Esophagus muscularis mucosa (tissue), 4 donors: Measurements from ENCODE around the gene ZNF219. TPM values are rescaled to one million over a fixed set of nuclear protein-coding genes. Genes with fewer than 3 reads are reported as not detected.

ENCODE experiments used
- DNase-seq: peaks from one replicate; pipeline ENCODE4 v3.0.0-alpha.2; 2017; ENCODE audit errors: extremely low spot score
- H3K27ac ChIP-seq, 4 donors: fragments of 200-600 bp; sonication (generic); replicated peaks in 1 of 4; 1 replicate in 3 of 4; 2 replicates in 1 of 4; pipeline ENCODE4 v1.5.1; 2016 to 2019; ENCODE audit warnings: mild to moderate bottlenecking in 1 of 4
- H3K27me3 ChIP-seq, 4 donors: fragments of 200-600 bp; sonication (generic); one replicate each; pipeline versions ENCODE4 v1.5.1 to v1.6.0; 2016 to 2019
- H3K36me3 ChIP-seq, 4 donors: fragments of 200-600 bp; sonication (generic); one replicate each; pipeline ENCODE4 v1.5.1; 2016 to 2019
- H3K4me1 ChIP-seq, 4 donors: fragments of 200-600 bp; sonication (generic); one replicate each; pipeline ENCODE4 v1.5.1; 2016 to 2019
- H3K4me3 ChIP-seq, 4 donors: fragments of 200-600 bp; sonication (generic); 1 replicate in 2 of 4; 2 replicates in 2 of 4; pipeline ENCODE4 v1.5.1; 2016 to 2019; ENCODE audit warnings: mild to moderate bottlenecking in 4 of 4, moderate library complexity in 1 of 4
- H3K9me3 ChIP-seq, 4 donors: fragments of 200-600 bp; sonication (generic); 1 replicate in 3 of 4; 2 replicates in 1 of 4; pipeline ENCODE4 v1.5.1; 2016 to 2019
- EP300 ChIP-seq: sonication (generic); formaldehyde crosslinking; IDR thresholded peaks from one replicate; pipeline ENCODE4 v1.6.1; 2017; ENCODE audit warnings: antibody characterized with exemption
- POLR2A ChIP-seq: fragments of 450-650 bp; IDR thresholded peaks from one replicate; pipeline ENCODE4 v1.6.1; 2017; ENCODE audit warnings: antibody characterized with exemption, moderate library complexity, mild to moderate bottlenecking, low read depth
- POLR2AphosphoS5 ChIP-seq, 2 donors: sonication (generic); formaldehyde crosslinking; IDR thresholded peaks; one replicate each; pipeline ENCODE4 v1.6.1; 2017; ENCODE audit warnings: antibody characterized with exemption in 2 of 2
- WGBS: methylation state at CpG from one replicate; pipeline ENCODE4 v1.1.5; 2018; 5-methylcytosine and 5-hydroxymethylcytosine counted together
- intact Hi-C: fragments of 100-400 bp; cut with DNase I; formaldehyde crosslinking; loops from one replicate; pipeline ENCODE4 v1.15.1; 2023
- total RNA-seq, 4 donors: library from RNA; depleted of rRNA; stranded (reverse); fragments of >200 nt; gene quantifications; one replicate each; pipeline versions ENCODE4 v1.1.0 to v1.2.1, GENCODE V29; 2016
- TF ChIP-seq, protein P1 (sequence below), 3 experiments: fragments of 200-600 bp in 2 of 3; fragments of 450-650 bp in 1 of 3; sonication (generic) in 2 of 3; IDR thresholded peaks; one replicate each; pipeline ENCODE4 v1.5.1; 2017 to 2019; ENCODE audit warnings: antibody characterized with exemption in 3 of 3, mild to moderate bottlenecking in 2 of 3, moderate library complexity in 1 of 3

ZNF219 gene
- total RNA-seq, 4 donors from 2014 or later: 64.4 to 116 (median 94.3) TPM

DNA sequence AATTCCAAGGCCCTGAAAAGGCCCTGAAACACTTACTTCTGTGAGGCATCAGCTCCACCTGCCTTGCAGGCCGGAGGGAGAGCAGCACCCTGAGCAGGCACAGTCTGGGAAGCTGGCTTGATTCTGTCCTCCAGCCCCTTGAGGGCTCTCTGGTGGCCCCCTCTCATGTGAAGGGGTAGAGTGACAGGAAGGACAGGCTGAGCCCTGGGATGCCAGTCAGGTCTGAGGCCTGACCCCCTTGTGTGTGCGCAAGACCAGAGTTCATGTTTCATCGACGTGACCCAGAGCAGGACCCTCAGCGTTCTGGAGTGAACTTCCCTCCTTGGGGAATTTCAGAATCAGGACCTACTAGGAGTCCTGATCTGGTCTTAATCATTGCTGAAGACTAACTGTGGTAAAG lies 39.6 kb downstream of the ZNF219 start:
- no peaks in the 10 kb centered on the region for H3K27me3 ChIP-seq
- 91% methylated on average over 5 of the region's 5 CpGs for WGBS
- no peak for DNase-seq
- no peaks in the 10 kb centered on the region for H3K9me3 ChIP-seq
- H3K4me1 ChIP-seq: peaks cover 4 to 11% (median 9%) of the 10 kb centered on the region in 4 donors
- TF ChIP-seq, protein P1, sequence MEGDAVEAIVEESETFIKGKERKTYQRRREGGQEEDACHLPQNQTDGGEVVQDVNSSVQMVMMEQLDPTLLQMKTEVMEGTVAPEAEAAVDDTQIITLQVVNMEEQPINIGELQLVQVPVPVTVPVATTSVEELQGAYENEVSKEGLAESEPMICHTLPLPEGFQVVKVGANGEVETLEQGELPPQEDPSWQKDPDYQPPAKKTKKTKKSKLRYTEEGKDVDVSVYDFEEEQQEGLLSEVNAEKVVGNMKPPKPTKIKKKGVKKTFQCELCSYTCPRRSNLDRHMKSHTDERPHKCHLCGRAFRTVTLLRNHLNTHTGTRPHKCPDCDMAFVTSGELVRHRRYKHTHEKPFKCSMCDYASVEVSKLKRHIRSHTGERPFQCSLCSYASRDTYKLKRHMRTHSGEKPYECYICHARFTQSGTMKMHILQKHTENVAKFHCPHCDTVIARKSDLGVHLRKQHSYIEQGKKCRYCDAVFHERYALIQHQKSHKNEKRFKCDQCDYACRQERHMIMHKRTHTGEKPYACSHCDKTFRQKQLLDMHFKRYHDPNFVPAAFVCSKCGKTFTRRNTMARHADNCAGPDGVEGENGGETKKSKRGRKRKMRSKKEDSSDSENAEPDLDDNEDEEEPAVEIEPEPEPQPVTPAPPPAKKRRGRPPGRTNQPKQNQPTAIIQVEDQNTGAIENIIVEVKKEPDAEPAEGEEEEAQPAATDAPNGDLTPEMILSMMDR (IDR thresholded peaks at IDR 0.05): no peak
- TF ChIP-seq POLR2AphosphoS5 (IDR thresholded peaks at IDR 0.05): no peak
- TF ChIP-seq POLR2A: no peak
- TF ChIP-seq EP300: no peak
- no peak overlapping the region for H3K4me3 ChIP-seq
- no peak overlapping the region for H3K27ac ChIP-seq
- intact Hi-C loops: no loop called here
- H3K36me3 ChIP-seq: no peaks in the 10 kb centered on the region

DNA sequence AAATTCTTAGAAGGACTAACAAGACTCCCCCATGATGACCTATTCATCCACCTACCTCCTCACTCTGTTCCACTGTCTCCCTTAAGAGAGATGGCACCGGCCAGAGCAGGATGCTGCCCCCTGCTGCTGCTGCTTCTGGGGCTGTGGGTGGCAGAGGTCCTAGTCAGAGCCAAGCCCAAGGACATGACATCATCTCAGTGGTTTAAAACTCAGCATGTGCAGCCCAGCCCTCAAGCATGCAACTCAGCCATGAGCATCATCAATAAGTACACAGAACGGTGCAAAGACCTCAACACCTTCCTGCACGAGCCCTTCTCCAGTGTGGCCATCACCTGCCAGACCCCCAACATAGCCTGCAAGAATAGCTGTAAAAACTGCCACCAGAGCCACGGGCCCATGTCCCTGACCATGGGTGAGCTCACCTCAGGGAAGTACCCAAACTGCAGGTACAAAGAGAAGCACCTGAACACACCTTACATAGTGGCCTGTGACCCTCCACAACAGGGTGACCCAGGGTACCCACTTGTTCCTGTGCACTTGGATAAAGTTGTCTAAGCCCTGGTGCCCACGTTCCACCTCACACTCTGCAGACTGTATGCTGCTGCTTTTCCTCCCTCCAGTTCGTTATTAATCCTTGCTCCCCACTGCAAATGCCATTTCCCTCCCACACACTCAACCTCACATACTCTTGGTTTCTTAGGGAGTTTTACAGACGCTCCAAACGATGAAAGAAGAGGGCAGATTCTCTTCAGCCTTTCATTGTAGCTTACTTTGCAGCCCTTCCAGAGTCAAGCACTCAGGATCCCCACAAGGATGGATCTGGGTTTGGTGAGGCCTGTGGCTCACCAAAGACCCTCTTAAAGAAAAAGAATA lies 40.4 kb downstream of the ZNF219 start, which contains the start of gene RNASE8:
RNASE8 (plus strand) TSS at position 20 of the 873 bp plus-strand sequence; CDS start at position 91, 71 bp downstream.
- Histone ChIP-seq H3K4me1 (peaks cover 0 to 3% (median 1%) of the 10 kb centered on the region in 4 donors), H3K27me3 (no peaks in the 10 kb centered on the region), H3K36me3 (no peaks in the 10 kb centered on the region), H3K9me3 (no peaks in the 10 kb centered on the region), H3K4me3 (no peak within 1 kb of the TSS), H3K27ac (no peak within 1 kb of the TSS)
- no peak for DNase-seq
- TF ChIP-seq POLR2AphosphoS5 (IDR thresholded peaks at IDR 0.05): no peak
- TF ChIP-seq POLR2A: no peak
- TF ChIP-seq, protein P1 (IDR thresholded peaks at IDR 0.05): no peak
- no peak for TF ChIP-seq EP300
- WGBS: 68% methylated on average over 8 of the region's 8 CpGs
- intact Hi-C loops: no loop called here

GRCh38 chr14:21056520-21057163 lies 41.8 kb downstream of the ZNF219 start:
- intact Hi-C loops: no loop called here
- H3K27me3 ChIP-seq: no peaks in the 10 kb centered on the region
- WGBS: 82% methylated on average over 10 of the region's 10 CpGs
- no peak overlapping the region for H3K27ac ChIP-seq
- DNase-seq: no peak
- no peaks in the 10 kb centered on the region for H3K4me1 ChIP-seq
- no peaks in the 10 kb centered on the region for H3K36me3 ChIP-seq
- no peaks in the 10 kb centered on the region for H3K9me3 ChIP-seq
- no peak overlapping the region for H3K4me3 ChIP-seq
- TF ChIP-seq POLR2AphosphoS5 (IDR thresholded peaks at IDR 0.05): no peak

- Histone ChIP-seq H3K4me1 (no peaks in the 10 kb centered on the region), H3K27me3 (no peaks in the 10 kb centered on the region), H3K9me3 (no peaks in the 10 kb centered on the region), H3K27ac (no peak overlapping the region), H3K4me3 (no peak overlapping the region), H3K36me3 (no peaks in the 10 kb centered on the region)
- TF ChIP-seq POLR2A (no peak), POLR2AphosphoS5 (IDR thresholded peaks at IDR 0.05) (no peak), EP300 (no peak)
- TF ChIP-seq, protein P1 (IDR thresholded peaks at IDR 0.05): no peak
- 70% methylated on average over 4 of the region's 5 CpGs for WGBS
- no peak for DNase-seq
- intact Hi-C loops: no loop called here
Observed at GRCh38 chr14:21055432-21056117, 42.9 kb downstream of the ZNF219 start.

DNA sequence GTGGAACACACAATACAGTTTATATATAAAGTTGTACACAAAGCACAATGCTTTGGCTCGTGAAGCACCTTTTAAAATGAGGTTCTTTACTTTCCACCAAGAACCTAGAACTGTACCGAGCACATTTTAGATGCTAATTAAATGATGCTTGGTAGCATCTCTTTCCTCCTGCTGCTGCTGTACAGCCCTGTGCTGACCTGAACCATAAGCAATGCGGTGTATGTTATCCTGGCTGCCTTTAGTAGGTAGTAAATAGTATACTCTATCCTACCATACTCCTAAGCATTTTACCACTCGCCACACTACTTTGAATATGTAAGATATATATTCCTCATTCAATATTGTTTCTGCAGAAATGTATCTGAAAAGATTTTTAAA lies 43.7 kb downstream of the ZNF219 start:
- Histone ChIP-seq H3K4me3 (no peak overlapping the region), H3K27me3 (no peaks in the 10 kb centered on the region), H3K4me1 (no peaks in the 10 kb centered on the region), H3K27ac (no peak overlapping the region), H3K9me3 (no peaks in the 10 kb centered on the region), H3K36me3 (no peaks in the 10 kb centered on the region)
- TF ChIP-seq, protein P1 (IDR thresholded peaks at IDR 0.05): no peak
- no peak for DNase-seq
- intact Hi-C loops: no loop called here
- 86% methylated on average over 4 of the region's 4 CpGs for WGBS
